A375 (cell line): ENCODE data around the gene LCE1C. TPM values are rescaled to one million over a fixed set of nuclear protein-coding genes. Genes with fewer than 3 reads are reported as not detected.

Experiments used
- total RNA-seq: library from RNA; depleted of rRNA; stranded (reverse); fragments of >200 nt; shearing (Covaris generic); gene quantifications from 2 replicates; pipeline ENCODE4 v1.2.3, GENCODE V29; 2014; rRNA removed

The LCE1C gene, protein sequence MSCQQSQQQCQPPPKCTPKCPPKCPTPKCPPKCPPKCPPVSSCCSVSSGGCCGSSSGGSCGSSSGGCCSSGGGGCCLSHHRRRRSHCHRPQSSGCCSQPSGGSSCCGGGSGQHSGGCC
- not detected in 2 replicates for total RNA-seq

DNA sequence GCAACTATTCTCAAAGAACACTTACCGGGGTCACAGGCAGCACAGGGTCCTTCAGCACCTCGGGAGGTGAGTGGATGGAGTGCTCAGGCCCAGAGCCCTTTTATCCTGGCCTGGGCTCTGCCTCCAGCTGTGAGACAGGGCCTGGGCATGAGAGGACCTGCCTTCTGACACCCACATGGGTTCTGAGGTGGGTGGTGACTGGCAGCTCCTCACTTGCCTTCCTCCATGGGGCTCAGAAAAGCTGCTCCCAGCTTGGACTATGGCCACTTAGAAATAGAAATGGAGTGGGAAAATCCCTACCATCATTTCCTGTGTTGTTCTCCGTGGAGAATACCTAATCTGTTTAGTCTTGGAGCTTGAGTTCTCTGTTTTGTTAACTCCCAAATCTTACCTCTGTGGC, at the start of gene LCE1C:
LCE1C (minus strand) TSS at position 76 of the 400 bp plus-strand sequence. CDS start 1,173 bp downstream, outside the sequence.

GRCh38 chr1:152842556-152842955, 36.1 kb upstream of the LCE1C start, which contains the start of gene LCE6A:
TSS of gene LCE6A (plus strand) at chr1:152842856. CDS start at chr1:152843521, 665 bp downstream.

GRCh38 chr1:152827173-152827572, 20.7 kb upstream of the LCE1C start, which contains the start of gene LCE1A:
TSS of gene LCE1A (plus strand) at chr1:152827473. CDS start at chr1:152827473, 0 bp downstream.

GRCh38 chr1:152811671-152812070, 5.2 kb upstream of the LCE1C start, which contains the start of gene LCE1B:
TSS of gene LCE1B (plus strand) at chr1:152811971. CDS start at chr1:152812447, 476 bp downstream.

DNA sequence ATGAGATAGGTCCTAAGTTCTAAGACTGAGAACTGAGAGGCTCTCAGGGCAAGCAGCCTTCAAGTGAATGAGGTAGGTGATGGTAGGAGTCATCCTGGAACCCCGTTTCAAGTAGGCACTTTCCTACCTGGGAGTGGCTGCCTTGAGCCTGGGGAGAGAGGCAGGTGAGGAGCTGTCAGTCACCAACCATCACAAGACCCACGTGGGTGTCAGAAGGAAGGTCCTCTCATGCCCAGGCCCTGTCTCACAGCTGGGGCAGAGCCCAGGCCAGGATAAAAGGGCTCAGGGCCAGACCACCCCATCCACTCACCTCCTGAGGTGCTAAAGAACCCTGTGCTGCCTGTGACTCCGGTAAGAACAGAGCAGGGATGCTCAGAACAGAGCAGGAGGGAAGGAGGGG, 10.0 kb downstream of the LCE1C start, which contains the start of gene LCE1D:
LCE1D (plus strand) TSS at position 301 of the 400 bp plus-strand sequence. CDS start 1,074 bp downstream, outside the sequence.

DNA sequence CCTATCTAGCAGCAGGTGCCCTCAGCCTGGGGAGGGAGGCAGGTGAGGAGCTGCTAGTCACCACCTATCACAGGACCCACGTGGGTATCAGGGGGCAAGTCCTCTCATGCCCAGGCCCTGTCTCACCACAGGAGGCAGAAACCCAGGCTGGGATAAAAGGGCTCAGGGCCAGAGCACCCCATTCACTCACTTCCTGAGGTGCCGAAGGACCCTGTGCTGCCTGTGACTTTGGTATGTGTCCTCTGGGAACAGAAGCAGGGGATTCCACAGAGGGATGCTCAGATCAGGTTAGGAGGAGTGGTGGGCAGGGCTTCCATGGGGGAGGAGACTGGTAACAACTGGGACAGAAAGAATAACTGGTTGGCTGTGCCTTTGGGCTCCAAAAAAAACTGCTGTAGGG, 20.4 kb downstream of the LCE1C start, which contains the start of gene LCE1E:
LCE1E (plus strand) TSS at position 181 of the 400 bp plus-strand sequence. CDS start 1,043 bp downstream, outside the sequence.

GRCh38 chr1:152774875-152775274, 31.6 kb downstream of the LCE1C start, which contains the start of gene LCE1F:
TSS of gene LCE1F (plus strand) at chr1:152775140. CDS start at chr1:152776372, 1,232 bp downstream.

GRCh38 chr1:152757747-152758146, 48.7 kb downstream of the LCE1C start, which contains the start of gene KPRP:
TSS of gene KPRP (plus strand) at chr1:152758025. CDS start at chr1:152759589, 1,564 bp downstream.

Other genes with a start within 250 kb of the LCE1C start
- not detected in 2 replicates for gene LCE3E, start 239.9 kb downstream of the LCE1C start, total RNA-seq
- not detected in 2 replicates for gene LCE3D, start 226.1 kb downstream of the LCE1C start, total RNA-seq
- gene LCE3C, start 206.4 kb downstream of the LCE1C start, total RNA-seq: not detected in 2 replicates
- gene LCE3B, start 192.8 kb downstream of the LCE1C start, total RNA-seq: not detected in 2 replicates
- gene LCE3A, start 183.5 kb downstream of the LCE1C start, total RNA-seq: not detected in 2 replicates
- gene LCE2D, start 143.3 kb downstream of the LCE1C start, total RNA-seq: not detected in 2 replicates
- not detected in 2 replicates for gene LCE2C, start 131.4 kb downstream of the LCE1C start, total RNA-seq
- not detected in 2 replicates for gene LCE2B, start 120.5 kb downstream of the LCE1C start, total RNA-seq
- gene LCE2A, start 108.3 kb downstream of the LCE1C start, total RNA-seq: not detected in 2 replicates
- gene LCE4A, start 98.5 kb downstream of the LCE1C start, total RNA-seq: not detected in 2 replicates
- not detected in 2 replicates for gene KPRP, start 48.6 kb downstream of the LCE1C start, total RNA-seq
- not detected in 2 replicates for gene LCE1F, start 31.5 kb downstream of the LCE1C start, total RNA-seq
- not detected in 2 replicates for gene LCE1E, start 20.4 kb downstream of the LCE1C start, total RNA-seq
- not detected in 2 replicates for gene LCE1D, start 9.9 kb downstream of the LCE1C start, total RNA-seq
- not detected in 2 replicates for gene LCE1B, start 5.3 kb upstream of the LCE1C start, total RNA-seq
- not detected in 2 replicates for gene LCE1A, start 20.8 kb upstream of the LCE1C start, total RNA-seq
- not detected in 2 replicates for gene LCE6A, start 36.2 kb upstream of the LCE1C start, total RNA-seq
- not detected in 2 replicates for gene LCE7A, start 53.3 kb upstream of the LCE1C start, total RNA-seq
- not detected in 2 replicates for gene SMCP, start 71.7 kb upstream of the LCE1C start, total RNA-seq
- gene IVL, start 101.9 kb upstream of the LCE1C start, total RNA-seq: 0.08 TPM in 1 of 2 replicates, not detected in the other
- not detected in 2 replicates for gene SPRR5, start 140.6 kb upstream of the LCE1C start, total RNA-seq
- not detected in 2 replicates for gene SPRR4, start 164.0 kb upstream of the LCE1C start, total RNA-seq
- not detected in 2 replicates for gene SPRR1A, start 177.4 kb upstream of the LCE1C start, total RNA-seq
- not detected in 2 replicates for gene SPRR3, start 195.1 kb upstream of the LCE1C start, total RNA-seq
- gene SPRR1B, start 224.6 kb upstream of the LCE1C start, total RNA-seq: not detected in 2 replicates
- gene SPRR2D, start 234.5 kb upstream of the LCE1C start, total RNA-seq: 0.40 and 1.4 TPM in 2 replicates